GM12874 (cell line): ENCODE data around the gene RNF213.
A peak's percentile ranks its signal among the peaks of the same experiment; 100 is the strongest.

Source experiments
- CTCF ChIP-seq: IDR thresholded peaks from 2 replicates; pipeline ENCODE4 v1.5.1; 2011; ENCODE audit warnings: low read depth, mild to moderate bottlenecking, control low read depth, low read length, moderate library complexity; ENCODE audit not compliant: insufficient read depth

Gene RNF213

GRCh38 chr17:80262291-80262690 is 1.6 kb downstream of the RNF213 start:
- TF ChIP-seq CTCF, result no peak

GRCh38 chr17:80262775-80263244 is 2.2 kb downstream of the RNF213 start:
- TF ChIP-seq CTCF, result no peak

GRCh38 chr17:80263253-80264204 is 2.9 kb downstream of the RNF213 start:
- TF ChIP-seq CTCF, result peak; percentile 38

GRCh38 chr17:80264205-80265075 is 3.8 kb downstream of the RNF213 start:
- TF ChIP-seq CTCF, result no peak

GRCh38 chr17:80265205-80266068 is 4.8 kb downstream of the RNF213 start:
- TF ChIP-seq CTCF, result no peak

- TF ChIP-seq CTCF, result no peak
Measured at GRCh38 chr17:80267391-80267790, 6.7 kb downstream of the RNF213 start.

GRCh38 chr17:80268427-80268826 is 7.8 kb downstream of the RNF213 start:
- no peak for TF ChIP-seq CTCF
